GM23338 (cell line): ENCODE measurements around the gene SUSD3.

Source experiments
- CTCF ChIP-seq, 2 experiments: fragments of 200-600 bp in 1 of 2; sonication (generic) in 1 of 2; conservative IDR thresholded peaks; 2 replicates each; pipeline versions ENCODE4 v1.5.1 to v1.6.1; 2016 to 2017; ENCODE audit warnings: antibody characterized with exemption in 2 of 2, low read depth in 2 of 2, mild to moderate bottlenecking in 2 of 2, moderate library complexity in 1 of 2
- EZH2 ChIP-seq: fragments of 200-600 bp; sonication (generic); IDR thresholded peaks from one replicate; pipeline ENCODE4 v1.8.0; 2017; ENCODE audit warnings: antibody characterized with exemption, mild to moderate bottlenecking, low read depth; ENCODE audit not compliant: unreplicated experiment

- TF ChIP-seq CTCF (conservative IDR thresholded peaks at IDR 0.05; ENCODE audit: low read depth in 2 of 2) (no peak), EZH2 (no peak)
These were observed 18.5 kb upstream of the SUSD3 start for GRCh38 chr9:93039976-93040375.
